Measurements from ENCODE around the gene RHCG.

Gene RHCG

DNA sequence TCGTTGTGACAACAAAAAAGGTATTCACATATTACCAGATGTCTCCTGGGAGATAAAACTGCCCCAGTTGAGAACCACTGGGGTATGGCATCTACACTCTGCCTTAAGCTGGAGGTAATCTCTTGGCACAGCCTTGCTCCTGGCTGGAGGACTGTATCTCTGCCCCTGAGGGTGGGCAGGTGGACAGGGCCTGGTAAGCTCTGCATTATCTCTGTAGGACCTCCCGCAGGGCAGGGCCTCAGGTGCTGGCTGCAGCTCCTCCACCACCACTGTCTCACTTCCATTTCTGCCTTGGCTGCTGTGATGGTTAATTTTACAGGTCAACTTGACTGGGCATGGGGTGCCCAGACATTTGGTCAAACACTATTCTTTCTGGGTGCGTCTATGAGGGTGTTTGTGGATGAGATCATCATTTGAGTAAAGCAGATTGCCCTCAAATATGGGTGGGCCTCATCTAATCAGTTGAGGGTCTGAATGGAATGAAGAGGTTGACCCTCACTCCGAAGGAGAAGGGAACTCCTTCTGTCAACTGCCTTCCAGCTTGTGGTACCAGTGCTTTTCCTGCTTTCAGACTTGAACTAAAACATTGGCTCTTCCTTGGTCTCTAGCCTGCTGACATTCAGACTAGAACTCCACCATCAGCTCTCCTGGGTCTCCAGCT, 9.8 kb upstream of the RHCG start:
- DNase-seq (ENCODE audit: low read depth, low spot score), result no peak
- H3K27ac ChIP-seq, result no peak overlapping the region

DNA sequence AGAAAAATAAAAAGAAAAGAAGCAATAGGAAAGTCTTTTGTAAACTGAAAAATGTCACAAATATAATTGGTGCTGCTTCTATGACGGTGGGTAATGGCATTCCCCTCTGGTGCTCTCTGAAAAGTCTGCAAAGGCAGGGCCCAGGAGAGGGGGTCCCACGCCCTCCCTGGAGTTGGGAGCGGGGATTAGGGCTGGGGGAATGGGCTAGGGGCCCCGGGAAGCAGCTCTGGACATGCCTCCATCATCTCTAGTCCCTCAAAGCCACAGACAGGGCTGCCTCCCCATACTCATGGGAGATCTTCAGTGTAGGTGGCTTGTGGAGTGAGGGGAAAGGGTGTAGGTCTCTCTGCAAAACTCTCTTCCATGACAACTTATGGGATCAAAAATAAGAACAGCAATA, 7.8 kb upstream of the RHCG start:
- peak overlapping the region; percentile 68 for H3K27ac ChIP-seq
- DNase-seq (ENCODE audit: low read depth, low spot score), result no peak

GRCh38 chr15:89502867-89503595, 6.6 kb upstream of the RHCG start:
- peak; percentile 89 for DNase-seq (ENCODE audit: low read depth, low spot score)
- peak overlapping the region; percentile 68 for H3K27ac ChIP-seq

DNA sequence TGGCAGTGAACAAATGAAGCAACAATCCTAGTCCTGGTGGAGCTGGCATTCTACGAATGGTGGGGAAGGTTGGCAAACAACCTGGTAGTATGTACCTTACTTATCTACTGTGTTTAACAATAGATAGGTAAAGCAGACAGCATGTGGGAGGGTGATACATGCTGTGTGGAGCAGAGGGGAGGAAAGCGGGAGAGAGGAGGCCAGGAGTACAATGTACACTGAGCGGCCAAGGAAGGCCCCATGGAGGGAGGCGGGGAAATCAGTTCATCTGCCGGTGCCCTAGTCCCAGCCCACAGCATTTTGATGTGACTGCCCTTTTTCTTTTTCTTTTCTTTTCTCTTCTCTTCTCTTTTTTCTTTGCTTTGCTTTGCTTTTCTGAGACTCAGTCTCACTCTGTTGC, 5.3 kb upstream of the RHCG start:
- peak overlapping the region; percentile 68 for H3K27ac ChIP-seq
- no peak for DNase-seq (ENCODE audit: low read depth, low spot score)

GRCh38 chr15:89500397-89501270, 4.3 kb upstream of the RHCG start:
- no peak for DNase-seq (ENCODE audit: low read depth, low spot score)

GRCh38 chr15:89499156-89499555, 2.8 kb upstream of the RHCG start:
- no peak for DNase-seq (ENCODE audit: low read depth, low spot score)
- peak overlapping the region; percentile 82 for H3K27ac ChIP-seq

More at GRCh38 chr15:89500397-89501270, 4.3 kb upstream of the RHCG start:
- H3K27ac ChIP-seq, result peak overlapping the region; percentile 68

DNA sequence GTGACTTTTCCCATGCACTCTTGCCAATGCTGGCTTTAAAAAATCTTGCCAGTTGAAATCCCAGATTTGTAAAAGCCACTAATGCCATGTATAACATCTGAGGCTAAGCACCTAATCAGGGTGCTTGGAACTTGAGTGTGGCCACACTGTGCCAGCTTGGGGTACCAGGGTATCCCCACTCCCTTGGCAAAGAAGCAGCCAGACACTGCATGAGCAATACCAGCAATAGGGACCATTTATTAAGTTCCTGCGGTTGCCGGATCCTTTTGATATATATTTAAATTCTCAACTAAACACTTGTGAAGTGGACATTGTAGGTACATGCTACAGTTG, 2.2 kb upstream of the RHCG start:
- peak overlapping the region; percentile 82 for H3K27ac ChIP-seq
- no peak for DNase-seq (ENCODE audit: low read depth, low spot score)

GRCh38 chr15:89497231-89497630, 848 bp upstream of the RHCG start:
- peak overlapping the region; percentile 82 for H3K27ac ChIP-seq
- no peak for DNase-seq (ENCODE audit: low read depth, low spot score)

DNA sequence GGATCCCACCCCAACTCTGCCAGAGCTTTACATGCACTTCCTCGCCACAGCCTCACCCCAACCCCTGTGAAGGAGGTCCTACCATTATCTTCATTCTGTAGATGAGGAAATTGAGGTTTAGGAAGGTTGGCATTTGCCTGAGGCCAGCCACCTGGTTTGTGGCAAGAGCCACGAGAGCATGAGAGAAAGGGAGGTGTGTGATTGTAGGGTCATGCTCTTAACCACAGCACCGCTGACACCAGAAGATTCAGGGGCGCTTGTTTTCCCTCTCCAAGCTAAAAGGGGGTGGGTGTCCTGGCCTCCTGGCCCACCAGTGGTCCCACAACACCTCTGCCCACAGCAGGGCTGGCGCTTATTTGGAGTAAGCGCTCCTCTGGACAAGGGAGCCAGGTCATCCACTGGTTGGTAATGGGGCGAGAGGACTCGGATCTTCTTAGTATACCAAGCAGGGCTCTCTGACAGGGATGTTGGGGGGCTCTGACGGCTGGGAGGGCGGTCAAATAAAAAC, 691 bp downstream of the RHCG start:
- DNase-seq (ENCODE audit: low read depth, low spot score), result no peak
- peak overlapping the region; percentile 82 for H3K27ac ChIP-seq

GRCh38 chr15:89494941-89495637, 1.3 kb downstream of the RHCG start:
- DNase-seq (ENCODE audit: low read depth, low spot score), result no peak
- peak overlapping the region; percentile 82 for H3K27ac ChIP-seq

DNA sequence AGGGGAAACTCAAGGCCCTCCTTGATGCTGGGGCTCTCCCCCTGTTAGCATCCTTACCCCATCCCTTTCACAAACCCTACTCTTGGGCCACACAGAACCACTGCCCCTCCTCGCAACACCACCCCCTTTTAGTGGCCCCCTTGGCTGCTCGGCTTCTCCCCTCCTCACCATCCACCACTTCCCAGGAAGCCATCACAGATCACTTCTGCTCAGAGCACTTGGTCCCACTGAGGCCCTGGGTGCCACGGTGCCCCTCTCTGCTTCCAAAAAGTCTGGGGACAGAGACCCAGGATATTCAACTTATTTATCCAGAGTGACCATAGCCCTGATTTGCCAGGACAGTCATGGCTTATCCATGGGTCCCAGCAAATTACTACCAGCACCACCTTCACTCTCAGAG, 2.4 kb downstream of the RHCG start:
- peak overlapping the region; percentile 82 for H3K27ac ChIP-seq
- DNase-seq (ENCODE audit: low read depth, low spot score), result no peak

DNA sequence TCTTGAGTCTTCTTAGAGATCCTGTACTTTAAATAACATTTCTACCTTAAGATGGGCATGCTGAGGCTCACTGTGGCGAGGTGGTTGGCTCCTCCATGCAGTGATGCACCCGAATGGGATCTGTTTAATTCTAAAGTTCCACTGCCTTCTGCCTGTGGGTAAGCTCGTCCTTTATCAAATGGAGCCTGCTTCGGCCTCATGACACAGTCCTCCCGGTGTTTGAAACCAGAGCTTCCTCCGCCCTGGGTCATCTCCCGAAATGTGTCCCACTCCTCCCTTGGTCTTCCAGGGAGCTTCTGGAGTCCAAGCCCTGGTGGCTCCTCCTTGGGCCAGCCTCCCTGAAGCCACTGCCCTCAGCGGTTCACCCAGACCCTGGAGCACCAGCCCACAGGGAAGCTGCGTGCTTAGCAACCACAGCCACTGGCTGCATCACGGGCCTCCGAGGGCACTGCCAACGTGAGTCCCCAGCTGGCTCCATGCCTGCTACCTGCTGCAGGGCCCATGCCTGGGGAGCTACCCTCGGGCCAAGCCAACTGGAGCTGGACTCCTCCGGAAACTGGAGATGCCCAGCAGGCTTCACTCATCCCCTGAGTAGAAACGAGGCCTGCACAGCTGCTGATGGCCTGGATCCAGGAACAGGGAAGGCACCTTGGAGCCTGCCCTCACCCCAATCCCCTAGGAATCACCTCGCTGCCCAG, 3.3 kb downstream of the RHCG start:
- no peak for DNase-seq (ENCODE audit: low read depth, low spot score)
- H3K27ac ChIP-seq, result no peak overlapping the region

DNA sequence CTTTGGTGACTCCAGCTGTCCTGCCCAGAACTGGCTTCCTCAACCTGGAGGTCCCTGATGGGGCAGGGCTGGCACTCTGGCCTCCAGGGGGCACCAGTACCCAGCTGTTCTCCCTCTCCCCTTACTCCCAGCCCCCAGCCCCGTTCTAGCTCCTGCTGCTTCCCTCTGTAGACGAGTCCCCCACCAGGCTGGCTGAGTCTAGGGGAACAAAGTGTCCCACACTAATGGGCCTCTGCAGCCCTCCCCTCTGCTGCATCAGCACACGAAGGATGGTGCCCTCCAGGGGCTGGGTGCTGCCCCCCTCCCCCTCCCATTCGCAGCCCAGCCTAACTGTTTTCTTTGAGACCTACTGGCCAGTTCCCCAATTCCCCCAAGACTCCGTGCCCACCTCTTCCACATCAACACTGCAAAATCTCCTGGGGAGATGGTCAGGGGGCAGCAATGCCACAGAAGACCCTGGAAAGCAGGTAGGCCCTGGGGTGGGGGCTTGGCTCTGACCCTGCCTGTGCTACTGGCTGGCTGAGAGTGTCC, 4.2 kb downstream of the RHCG start:
- no peak for DNase-seq (ENCODE audit: low read depth, low spot score)
- H3K27ac ChIP-seq, result no peak overlapping the region

DNA sequence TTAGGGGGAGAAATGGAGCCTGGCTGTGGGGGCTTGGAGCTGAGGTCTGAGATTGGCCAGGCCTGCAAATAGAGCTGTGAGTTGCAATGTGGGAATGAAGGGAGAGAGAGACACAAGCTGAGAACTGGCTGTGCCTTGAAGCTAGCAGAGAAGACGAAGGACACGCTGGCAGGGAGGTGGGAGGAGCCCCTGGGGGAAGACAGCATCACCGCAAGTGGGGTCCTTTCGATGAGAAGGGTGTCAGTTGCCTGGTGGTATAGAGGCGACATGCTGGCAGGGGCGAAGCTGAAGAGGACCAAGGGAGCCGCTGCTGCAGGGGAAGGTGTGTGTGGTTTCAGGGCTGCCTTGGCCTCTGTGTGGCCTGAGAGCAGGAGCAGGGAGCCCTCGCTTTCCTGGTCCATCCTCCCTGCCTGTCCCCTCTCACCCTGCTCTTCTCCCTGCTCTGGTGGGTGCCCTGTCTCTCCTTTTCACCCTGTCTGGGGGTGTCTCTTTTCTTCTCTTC, 5.5 kb downstream of the RHCG start:
- no peak overlapping the region for H3K27ac ChIP-seq
- DNase-seq (ENCODE audit: low read depth, low spot score), result no peak

- no peak overlapping the region for H3K27ac ChIP-seq
- DNase-seq (ENCODE audit: low read depth, low spot score), result no peak
Measured at GRCh38 chr15:89490081-89490813, 6.1 kb downstream of the RHCG start.

GRCh38 chr15:89489376-89489775, 7.0 kb downstream of the RHCG start:
- no peak overlapping the region for H3K27ac ChIP-seq
- no peak for DNase-seq (ENCODE audit: low read depth, low spot score)

DNA sequence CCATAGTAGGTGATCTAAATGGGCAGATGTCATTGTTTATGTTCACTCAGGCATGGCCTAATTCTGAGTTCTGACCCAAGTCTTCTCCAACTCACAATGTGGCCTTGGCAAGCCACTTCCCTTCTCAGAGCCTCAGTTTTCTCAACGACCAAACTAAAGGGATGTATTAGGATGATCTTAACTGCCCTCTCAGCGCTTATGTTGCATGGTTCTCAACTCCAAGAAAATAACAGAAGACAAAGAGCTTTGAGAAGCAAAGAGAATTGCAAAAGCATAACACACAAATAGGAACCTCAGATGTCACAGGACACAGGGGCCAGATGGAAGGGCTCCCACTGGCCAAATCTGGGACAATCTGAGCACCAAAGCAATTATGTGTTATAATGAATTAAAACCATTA, 8.6 kb downstream of the RHCG start:
- no peak for DNase-seq (ENCODE audit: low read depth, low spot score)
- H3K27ac ChIP-seq, result no peak overlapping the region

DNA sequence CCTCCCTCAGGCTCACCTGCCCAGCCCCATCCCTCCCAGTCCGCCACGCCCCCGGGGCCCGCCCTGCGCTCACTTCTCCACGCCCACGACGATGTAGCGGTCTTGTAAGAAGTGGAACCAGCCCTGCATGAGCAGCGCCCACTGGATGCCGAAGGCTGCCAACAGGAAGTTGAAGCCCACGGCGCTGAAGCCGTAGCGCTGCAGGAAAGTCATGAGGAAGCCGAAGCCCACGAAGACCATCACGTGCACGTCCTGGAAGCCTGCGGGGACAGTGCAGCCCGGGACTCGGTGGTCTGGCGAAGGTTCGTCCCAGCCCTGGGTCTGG, 9.7 kb downstream of the RHCG start:
- DNase-seq (ENCODE audit: low read depth, low spot score), result no peak
- no peak overlapping the region for H3K27ac ChIP-seq

GRCh38 chr15:89483079-89483478, 13.3 kb downstream of the RHCG start:
- no peak overlapping the region for H3K27ac ChIP-seq
- no peak for DNase-seq (ENCODE audit: low read depth, low spot score)
